Spleen (tissue), 7 donors: ENCODE data around the gene PHF21B.

ENCODE experiments used
- POLR2A ChIP-seq, 3 donors: fragments of 450-650 bp; IDR thresholded peaks; one replicate each; pipeline ENCODE4 v1.5.1; 2017; ENCODE audit warnings: antibody characterized with exemption in 3 of 3, mild to moderate bottlenecking in 1 of 3
- POLR2AphosphoS5 ChIP-seq, 3 donors: sonication (generic); formaldehyde crosslinking; IDR thresholded peaks; one replicate each; pipeline ENCODE4 v1.5.1; 2017; ENCODE audit warnings: antibody characterized with exemption in 3 of 3
- TF ChIP-seq, protein P1 (sequence below), 11 experiments: fragments of 200-600 bp in 7 of 11; fragments of 450-650 bp in 4 of 11; sonication (generic) in 4 of 11; IDR thresholded peaks in 8 of 11; conservative IDR thresholded peaks in 3 of 11; 1 replicate in 7 of 11; 2 replicates in 4 of 11; pipeline versions ENCODE4 v1.4.0 to v1.8.0; 2016 to 2021; ENCODE audit warnings: antibody characterized with exemption in 11 of 11, inconsistent platforms in 4 of 11, mild to moderate bottlenecking in 1 of 11
- donor health status: DM: no; HTN: no; CAD: no; lungs with moderate emphysema.
- donor health status: DM: no; HTN: no; CAD: no.
- donor health status: DM: no; HTN: no; CAD: no.

DNA sequence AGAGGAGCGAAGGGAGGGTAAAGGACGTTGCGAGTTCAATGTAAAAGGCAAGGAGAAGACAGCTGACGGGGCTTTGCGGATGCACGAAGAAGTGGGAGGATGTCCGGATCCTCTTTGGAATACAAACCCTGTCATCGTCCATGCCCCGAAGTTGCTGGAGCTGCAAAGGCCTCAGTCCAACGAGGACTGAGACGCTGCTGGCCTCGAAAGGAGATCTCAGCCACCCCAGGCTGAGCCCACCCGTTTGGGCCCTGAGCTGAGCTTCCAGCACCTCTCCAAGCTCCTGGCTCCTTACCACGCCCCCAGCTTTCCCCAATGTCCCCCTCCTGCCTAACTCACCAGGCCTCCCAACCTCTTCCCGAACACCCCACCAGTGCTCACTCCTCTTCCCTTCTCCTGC, 46.1 kb upstream of the PHF21B start:
- TF ChIP-seq, protein P1, sequence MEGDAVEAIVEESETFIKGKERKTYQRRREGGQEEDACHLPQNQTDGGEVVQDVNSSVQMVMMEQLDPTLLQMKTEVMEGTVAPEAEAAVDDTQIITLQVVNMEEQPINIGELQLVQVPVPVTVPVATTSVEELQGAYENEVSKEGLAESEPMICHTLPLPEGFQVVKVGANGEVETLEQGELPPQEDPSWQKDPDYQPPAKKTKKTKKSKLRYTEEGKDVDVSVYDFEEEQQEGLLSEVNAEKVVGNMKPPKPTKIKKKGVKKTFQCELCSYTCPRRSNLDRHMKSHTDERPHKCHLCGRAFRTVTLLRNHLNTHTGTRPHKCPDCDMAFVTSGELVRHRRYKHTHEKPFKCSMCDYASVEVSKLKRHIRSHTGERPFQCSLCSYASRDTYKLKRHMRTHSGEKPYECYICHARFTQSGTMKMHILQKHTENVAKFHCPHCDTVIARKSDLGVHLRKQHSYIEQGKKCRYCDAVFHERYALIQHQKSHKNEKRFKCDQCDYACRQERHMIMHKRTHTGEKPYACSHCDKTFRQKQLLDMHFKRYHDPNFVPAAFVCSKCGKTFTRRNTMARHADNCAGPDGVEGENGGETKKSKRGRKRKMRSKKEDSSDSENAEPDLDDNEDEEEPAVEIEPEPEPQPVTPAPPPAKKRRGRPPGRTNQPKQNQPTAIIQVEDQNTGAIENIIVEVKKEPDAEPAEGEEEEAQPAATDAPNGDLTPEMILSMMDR (IDR thresholded peaks at IDR 0.05 in 8 of 11, conservative IDR thresholded peaks at IDR 0.05 in 3 of 11), result no peak
- TF ChIP-seq POLR2A (IDR thresholded peaks at IDR 0.05) (no peak), POLR2AphosphoS5 (IDR thresholded peaks at IDR 0.05) (no peak)
